ENCODE measurements around the gene SRXN1.

SRXN1 gene

GRCh38 chr20:675033-675452, 22.0 kb upstream of the SRXN1 start:
- no peak for DNase-seq

DNA sequence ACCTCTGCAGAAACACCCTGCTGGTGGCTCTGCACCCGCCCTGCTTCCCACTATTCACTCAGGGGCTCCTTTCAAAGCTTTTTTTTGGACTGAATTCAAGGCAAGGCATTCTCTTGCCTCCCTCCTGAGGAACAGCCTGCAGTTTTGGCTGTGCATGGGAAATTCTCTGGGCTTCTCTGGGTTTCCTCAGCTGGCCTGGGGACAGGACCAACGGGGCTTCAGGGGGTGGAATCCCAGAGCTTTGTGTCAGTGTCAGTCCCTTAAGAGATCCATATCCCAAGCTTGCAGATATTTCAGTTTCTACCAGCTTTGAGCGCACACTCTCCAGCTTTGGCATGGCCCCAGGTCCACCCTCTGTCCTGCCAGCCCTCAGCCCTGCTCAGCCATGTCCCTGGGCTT, 20.6 kb upstream of the SRXN1 start:
- no peak for DNase-seq

- no peak for DNase-seq
These were observed 20.1 kb upstream of the SRXN1 start for GRCh38 chr20:672963-673602.

DNA sequence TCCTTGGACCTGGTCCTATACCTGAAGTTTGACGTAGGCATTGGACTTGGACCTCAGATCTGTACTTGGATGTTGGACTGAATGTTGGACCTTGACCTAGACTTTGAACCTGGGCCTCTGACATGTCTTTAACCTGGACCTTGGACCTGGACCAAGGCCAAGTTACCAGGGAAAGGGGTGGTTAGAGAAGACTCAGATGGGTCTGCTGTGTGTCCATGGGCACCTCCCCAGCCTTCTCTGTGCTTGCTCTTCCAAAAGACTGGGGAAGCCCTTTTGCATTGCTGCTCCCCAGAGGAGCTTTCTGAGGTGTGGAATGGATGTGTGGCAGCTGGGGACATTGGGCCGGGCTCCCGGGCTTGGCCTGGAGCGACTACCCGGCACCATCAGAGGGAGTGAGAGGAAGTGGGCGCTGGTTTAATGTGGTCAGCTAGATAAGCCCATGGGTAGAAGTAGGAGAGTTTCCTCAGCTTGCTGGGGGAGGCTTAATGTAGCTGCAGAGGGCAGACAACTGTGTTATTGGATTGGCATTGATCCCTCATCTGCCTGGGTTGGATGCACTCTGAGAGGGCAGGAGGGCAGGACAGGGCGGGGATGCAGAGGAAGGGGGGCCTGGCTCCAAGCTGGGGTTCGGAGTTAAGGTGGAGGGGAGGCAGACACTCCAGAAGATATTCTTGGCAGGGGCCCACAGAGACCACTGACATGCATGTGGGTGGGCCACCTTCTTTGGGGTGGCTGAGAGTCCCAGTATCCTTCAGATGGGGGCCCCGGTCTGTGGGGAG, 18.4 kb upstream of the SRXN1 start:
- DNase-seq: no peak

GRCh38 chr20:669573-669972, 16.6 kb upstream of the SRXN1 start:
- no peak for DNase-seq

DNA sequence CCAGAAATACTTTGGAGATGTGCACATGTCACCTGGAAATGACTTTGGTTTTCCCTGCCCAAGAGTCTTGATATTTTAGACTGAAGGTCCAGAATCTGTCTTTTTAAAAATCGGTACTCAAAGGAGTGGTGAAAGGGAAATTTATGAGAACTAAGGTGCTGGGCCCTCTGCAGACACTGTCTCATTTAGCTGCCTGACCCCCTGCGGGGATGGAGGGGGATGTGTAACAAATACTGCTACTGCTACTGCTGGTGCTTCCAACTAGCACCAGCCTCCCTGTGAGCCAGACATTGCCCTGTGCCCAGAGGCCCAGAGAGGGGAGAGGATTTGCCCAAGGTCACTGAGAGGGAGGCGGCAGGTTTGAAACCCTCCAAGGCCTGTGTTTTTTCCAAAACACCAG, 15.6 kb upstream of the SRXN1 start:
- no peak for DNase-seq

- DNase-seq: no peak
These were observed 15.1 kb upstream of the SRXN1 start for GRCh38 chr20:668050-668449.

- DNase-seq: no peak
These were observed 14.5 kb upstream of the SRXN1 start for GRCh38 chr20:667351-668034.

DNA sequence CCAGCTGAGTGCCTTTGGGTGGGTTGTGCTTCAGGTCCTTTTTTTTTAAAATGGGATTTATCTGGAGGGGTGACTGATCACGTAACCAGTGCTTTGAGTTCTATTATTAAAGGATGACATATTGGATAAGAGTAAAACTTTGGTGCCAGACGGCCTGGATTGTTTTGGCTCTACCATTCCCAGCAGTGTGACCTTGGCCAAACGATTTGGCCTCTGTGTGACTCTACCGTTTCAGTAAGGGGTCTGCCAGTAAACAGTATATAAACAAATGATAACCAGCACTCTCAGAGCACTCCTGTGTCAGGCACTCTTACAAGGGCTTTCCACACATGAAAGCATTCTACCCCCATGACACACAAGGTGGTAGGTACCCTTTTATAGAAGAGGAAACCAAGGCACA, 13.9 kb upstream of the SRXN1 start:
- DNase-seq: no peak

DNA sequence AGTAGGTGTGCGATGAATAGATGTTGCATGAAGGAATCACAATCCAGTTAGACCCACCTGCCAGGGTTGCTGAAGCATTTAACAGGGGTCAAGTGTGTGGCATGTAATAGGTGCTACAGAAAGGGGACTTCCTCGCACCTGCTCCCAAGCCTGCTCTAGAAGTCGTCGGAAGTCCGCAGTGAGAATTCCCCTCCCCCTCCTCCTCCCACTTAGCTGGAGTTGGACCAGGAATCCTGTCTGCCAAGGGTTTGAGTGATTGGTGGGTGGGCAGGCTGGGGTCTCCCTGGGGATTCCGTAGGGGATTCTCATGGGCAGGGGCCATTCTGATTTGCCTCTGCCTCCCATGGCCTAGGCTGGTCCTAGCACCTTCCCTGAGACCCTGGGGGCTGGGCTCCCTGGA, 12.3 kb upstream of the SRXN1 start:
- no peak for DNase-seq

- no peak for DNase-seq
These were observed 11.6 kb upstream of the SRXN1 start for GRCh38 chr20:664576-664975.

DNA sequence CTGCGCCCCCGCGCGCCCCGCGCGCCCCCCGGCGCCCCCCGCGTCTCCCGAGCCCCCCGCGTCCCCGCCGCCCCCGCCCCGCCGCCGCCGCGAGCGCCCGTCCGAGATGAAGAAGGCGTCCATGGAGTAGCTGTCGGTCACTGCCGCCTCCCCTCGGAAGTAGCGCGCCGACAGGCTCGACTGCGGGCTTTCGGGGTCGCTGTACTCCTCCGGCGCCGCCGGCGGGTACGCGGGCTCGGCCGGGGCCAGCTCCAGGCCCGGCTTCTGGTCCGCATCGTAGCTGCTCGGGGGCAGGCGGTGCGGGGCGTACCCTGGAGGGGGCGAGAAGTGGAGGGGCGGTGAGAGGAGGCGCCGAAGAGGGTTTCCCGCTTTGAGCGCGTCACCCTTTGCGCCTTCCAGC, 11.2 kb upstream of the SRXN1 start:
- no peak for DNase-seq

DNA sequence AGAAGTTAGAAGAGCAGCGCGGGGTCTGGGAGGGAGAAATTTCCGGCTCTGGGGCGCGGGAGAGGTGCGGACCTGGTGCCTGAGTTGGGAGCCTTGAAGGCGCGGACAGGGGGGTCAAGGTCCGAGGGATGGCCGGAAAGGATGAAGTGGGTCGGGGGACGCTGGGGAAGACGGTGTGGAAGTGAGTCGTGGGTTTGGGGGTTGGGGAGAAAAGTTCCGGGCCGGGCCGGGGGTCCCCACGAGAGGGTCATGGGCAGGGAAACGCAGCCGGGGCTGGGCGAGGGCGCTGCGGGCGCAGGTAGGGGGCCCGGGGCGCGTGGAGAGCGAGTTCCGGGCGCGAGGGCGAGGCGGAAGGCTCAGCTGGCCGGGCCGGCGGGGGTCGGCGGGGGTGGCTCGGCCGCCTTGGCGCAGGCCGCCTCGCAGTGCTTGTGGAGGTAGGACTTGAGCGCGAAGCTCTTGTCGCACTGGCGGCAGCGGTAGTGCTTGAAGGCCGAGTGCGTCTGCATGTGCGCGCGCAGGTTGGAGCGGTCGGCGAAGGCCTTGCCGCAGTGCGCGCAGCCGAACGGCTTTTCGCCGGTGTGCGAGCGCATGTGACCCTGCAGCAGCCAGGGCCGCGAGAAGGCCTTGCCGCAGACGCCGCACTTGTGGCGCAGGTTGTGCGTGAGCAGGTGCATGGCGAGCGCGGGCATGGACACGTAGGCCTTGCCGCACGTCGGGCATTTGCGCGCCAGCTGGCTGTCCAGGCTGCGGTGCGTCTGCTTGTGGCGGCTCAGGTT, 10.5 kb upstream of the SRXN1 start:
- no peak for DNase-seq

DNA sequence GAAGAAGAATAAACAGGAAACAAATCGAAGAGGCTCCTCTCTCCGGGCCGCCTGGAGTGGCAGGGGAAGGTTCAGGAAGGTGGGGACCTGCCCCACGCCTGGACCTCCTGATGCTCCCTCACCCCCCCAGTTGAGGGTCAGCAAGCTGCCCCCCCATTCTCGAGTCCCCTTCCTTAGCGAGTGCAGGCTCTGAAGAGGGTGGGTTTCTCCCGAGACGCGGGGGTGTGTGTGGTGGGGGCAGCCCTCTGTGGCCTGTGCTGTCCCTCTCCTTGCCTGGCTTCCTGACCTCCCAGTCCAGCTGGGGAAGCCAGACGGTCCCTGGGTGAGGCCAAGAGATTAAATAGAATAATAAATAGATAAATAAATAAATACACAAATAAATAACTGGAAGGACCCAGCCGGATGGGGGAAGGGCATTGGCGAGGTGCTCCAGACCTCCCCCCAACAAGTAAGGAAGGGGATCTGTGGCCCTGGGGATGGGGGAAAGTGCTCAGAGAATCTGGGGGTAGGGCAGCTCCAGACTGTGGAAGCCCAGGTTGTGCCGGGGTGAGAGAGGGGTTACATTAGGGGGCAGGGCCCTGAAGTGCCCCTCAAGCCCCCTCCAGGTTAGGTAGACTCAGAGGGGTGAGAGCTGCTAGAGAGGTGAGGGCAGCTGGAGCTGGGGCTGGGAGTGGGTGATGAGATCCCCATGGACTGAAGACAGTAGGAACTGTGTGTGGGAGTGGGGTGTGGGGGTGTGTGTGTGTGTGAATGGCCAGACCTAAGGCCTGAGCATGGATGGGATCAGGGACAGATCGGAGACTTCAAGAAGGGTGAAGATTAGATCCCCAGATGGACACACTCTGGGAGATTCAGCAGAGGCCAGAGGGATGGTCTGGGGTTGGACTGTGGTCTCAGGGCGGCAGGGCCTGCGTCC, 9.5 kb upstream of the SRXN1 start:
- DNase-seq: no peak

DNA sequence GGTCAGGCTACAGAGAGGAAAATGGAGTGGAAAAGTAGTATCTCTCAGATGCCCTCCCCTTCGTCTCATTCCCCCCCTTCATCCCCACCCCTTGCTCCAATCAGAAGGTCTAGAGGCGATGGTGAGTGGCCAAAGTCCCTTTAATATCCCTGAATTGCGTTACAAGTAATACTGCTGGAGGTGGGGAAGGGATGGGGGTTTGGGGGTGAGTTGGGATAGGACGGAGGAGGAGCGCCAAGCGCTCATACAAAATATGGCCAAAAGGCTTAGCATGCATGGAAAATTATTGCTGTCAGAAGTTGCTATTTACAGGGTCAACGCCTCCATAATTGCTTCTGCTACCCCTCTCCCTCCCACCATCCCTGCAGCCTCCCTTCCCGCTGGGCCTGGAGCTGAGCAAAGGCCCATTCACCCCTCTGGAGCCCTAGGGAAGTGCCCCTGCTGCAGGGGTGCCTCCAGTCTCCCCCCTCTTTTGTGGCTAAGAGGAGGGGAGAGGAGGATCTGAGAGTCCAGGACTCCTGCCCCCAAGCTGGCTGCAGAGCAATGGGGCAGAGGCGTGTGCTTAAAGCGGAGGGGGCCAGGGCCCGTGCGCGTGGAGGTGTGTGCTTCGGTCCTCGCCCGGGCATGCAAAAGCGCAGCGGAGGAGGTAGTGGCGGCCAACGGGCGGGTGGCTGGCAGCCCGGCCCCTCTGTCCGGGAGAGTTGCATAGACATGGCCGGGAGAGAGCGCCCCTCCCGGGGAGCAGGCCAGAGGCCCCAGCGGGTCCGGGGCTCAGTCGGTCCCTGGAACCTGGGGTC, 8.7 kb upstream of the SRXN1 start:
- DNase-seq: no peak

DNA sequence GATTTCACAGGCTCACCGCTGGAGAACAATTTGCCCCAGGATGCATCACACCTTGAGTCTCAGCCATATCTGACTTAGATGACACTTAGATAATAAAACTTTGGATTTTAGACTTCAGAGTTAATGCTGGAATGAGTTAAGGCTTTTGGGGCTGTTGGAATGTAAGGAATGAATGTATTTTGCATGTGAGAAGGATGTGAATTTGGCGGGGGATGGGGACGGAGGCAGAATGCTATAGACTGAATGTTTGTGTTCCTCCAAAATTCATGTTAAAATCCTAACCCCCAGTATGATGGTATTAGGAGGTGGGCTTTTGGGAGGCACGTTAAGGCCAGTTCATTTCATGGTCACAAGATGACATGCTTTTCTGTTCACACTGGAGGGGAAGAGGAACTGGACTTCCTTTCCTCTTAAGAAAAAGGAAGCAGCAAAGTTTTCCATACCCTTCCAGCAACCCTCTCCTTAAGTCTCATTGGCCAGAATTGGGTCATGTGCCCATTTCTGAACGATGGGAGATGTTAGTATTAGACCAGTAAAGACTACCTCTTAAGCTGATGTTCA, 5.8 kb upstream of the SRXN1 start:
- DNase-seq: no peak

- DNase-seq: no peak
These were observed 5.2 kb upstream of the SRXN1 start for GRCh38 chr20:658202-658601.

DNA sequence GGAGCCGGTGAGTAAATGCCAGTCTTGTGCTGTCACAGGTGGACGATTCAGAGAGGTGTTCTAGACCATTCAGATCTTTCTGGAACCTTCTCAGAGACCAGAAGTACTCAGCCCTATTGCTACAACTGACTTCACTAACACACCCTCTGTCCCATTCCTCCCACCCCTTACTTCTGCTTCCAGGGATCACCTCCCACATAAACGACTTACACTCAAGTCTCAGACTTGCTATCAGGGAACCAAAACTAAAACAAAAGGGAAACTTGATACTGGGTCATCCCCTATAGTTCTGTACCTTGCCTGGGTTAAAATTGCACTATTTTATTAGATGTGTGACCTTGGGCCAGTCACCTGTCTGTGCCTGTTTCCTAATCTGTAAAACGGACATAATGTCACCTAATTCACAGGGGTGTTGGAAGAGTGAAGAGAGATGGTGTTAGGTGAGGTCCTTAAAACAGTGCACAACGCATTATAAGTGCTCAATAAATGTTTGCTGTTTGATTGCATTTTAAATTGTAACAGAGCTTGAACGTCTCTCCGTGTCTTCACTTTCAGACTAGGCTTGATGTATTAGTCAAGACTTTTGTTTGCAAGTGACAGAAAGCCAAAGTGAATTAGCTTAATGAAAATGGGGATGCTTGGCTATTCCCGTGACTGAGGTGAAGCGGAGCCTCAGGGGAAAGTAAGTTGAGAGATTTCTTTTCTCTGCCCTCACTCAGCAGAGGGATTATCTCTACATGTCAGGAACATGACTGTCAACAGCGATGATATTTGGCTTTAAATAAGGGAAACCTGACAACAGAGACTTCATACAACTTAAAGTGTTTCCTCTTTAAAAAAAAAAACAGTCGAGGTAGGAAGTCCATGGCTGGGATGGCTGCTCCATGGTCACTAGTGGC, 3.0 kb upstream of the SRXN1 start:
- DNase-seq: no peak

DNA sequence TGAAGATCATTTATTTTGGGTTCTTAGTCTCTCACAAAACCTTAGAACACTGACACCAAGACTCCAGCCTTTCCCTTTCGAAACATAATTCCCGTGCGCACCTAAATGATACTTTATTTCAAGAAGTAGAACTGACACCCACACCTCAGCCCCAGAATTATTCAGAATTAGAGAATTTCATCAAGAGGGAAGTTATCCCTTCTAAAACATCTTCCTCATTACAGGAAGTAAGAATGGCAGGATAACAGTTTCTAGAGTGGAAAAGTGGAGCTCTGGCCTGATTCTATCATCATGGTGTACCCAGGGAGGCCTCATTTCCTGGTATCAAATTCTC, 1.4 kb upstream of the SRXN1 start:
- no peak for DNase-seq
